GM21381 (cell line): ENCODE measurements around the gene GATD1.
A peak's percentile ranks its signal among the peaks of the same experiment; 100 is the strongest.

Source experiments
- ATAC-seq: cut with Tn5 transposase; IDR thresholded peaks from one replicate; pipeline ENCODE4 v1.9.1; 2021; ENCODE audit warnings: mild to moderate bottlenecking, moderate library complexity; ENCODE audit not compliant: unreplicated experiment

The GATD1 gene

DNA sequence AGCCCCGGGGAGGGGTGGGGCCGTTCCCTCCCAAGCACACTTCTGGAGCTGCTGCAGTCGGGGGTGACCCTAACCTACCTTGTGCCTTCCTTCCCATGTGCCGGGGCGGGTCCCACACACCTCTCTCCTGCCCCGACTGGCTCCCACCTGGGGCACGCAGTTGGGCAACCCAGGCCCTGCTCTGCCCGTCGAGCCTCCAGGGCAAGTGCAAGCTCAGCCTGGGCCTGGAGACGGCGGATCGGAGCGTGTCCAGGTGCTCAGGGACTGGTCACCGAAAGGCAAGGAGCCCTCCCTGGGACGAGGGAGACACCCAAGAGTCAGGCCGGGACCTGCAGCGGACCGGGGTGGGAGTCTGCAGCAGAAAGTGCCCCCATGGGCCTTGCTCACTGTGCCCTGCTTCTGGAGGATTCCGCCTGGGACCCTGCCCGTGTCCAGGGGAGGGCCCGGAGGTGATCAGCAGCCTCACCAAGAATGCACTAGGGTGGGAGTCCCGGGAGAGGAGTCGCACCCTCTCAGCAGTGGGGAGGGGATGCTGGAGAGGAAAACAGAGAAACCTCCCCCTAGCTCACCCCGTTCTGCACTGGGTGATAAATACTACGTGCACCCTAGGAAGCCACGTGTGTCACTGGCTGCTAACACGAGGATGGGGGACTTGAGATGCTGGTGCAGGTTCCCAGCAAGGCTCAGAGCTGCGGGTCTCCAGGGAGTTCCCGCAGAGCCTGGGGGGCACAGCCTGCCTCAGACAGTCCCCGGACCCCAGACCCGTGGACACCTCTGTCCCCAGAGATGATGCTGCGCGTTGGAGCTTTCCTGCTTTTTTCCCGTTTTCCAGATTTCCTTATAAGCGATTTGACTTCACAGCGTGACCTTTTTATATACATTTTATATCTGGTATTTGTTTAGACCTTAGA lies 5.2 kb upstream of the GATD1 start:
- ATAC-seq = no peak

DNA sequence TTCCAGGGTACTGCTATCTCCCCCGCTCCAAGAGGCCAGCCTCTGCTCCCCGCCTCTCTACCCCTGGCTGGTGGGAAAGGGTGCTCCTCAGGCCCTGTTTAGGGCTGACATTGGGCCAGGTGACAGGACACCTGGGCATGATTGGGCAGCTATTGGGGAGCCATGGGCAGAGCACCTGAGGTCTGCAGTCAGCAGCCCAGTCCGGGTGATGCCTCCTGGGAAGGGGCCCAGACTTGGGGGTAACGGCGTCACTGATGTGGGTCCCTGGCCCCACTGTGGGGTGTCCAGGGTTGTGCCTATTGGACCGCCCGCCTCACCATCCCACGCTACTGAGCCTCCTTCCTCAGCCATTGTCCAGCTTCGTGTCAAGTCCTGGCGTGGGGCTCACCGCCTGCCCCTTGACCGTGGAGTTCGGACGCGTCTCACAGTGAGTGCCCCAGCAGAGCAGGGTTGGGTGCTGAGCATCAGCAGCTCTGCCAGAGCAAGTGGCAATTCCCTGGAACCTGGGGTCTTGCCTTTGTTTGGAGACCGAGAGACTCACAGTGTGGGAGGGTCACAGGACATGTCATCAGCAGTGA lies 2.8 kb upstream of the GATD1 start:
- no peak for ATAC-seq

DNA sequence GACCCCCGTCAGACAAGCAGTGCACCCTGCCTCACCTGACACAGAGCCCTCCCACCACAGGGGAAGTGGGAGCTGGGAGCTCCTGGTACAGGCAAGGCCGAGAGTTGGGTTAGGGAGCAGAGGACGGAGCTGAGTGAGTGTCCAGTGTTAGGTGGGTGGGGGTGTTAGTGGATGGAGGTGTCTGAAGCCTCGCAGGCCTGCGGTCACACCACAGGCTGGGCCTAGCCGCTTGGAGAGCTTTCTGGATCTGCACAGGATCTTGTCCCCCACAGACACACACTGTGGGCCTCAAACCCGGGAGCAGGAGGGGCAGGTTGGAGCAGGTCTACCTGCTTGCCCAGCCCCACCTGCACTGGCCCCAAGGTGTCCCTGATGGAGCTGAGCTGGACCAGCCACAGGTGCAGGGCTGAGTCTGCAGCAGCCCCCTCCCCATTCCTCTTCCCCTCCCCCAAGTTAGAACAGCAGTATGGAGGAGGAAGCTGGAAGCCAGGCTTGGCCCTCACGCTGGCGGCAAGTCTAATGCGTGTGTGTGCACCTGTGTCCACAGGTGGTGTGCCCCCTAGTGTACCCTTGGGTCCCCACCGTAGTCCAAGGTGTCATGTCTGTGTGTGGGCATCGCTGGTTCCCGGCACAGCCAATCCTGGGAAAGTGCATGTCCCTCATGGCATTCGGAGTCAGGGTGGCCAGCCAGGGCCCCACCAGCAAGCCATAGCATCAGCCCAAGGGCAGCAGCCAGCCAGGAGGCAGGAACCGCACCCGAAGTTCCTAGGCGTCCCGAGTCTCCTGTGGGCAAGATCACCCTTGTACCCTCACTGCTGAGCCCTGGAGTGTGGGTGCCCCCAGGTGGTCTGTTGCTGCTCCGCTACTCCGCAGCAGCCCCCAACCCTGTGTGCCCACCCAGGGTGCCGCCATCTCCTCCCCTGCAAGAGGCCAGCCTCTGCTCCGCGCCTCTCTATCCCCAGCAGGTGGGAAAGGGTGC lies 2.0 kb upstream of the GATD1 start:
- no peak for ATAC-seq

DNA sequence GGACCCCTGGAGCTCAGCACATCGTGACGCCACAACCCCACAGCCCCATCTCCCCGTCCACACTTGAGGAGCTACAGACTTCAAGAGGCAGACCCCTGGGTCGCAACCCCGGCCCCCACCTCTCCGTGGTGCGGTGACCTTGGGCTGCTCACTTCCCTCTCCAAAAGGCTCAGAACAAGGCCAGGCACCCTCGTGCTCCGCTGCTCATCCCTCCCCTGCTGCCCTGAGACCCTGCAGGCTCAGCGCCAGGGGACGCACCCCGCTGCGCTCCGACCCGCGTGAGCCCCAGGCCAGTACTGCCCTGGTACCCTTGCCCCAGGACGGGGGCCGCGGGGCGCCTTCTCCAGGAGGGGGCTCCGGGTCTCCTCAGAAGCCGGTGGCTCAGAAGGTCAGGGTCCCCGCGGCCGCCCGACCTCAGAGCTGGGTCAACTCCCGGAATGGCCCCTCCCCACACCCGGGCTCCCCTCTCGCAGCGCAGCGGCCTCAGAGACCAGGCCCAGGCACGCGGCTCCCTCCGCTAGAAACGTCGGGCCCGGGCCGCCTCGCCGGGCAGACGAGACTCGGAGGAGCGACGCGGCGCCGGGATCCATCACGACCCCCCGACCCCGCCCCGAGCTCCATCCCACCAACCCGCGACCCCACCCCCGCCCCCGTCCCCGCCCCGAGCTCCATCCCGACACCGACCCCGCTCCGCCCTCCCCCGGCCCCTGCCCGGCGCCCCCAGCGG lies 563 bp downstream of the GATD1 start:
- peak; percentile 27 for ATAC-seq

DNA sequence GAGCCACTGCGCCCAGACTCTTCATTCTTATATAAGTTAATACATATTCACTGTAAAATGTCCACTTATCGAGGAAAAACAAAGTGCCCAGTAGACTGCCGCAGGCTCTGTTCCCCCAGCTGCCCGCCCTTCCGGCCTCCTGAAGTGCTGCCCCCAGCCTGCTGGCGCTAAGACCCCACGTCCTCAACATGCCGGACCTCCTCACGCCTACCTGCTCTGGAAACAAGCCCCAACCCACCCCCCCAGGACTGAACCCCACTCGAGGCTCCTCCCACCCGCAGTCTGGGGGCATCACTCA lies 1.1 kb downstream of the GATD1 start:
- ATAC-seq = no peak

DNA sequence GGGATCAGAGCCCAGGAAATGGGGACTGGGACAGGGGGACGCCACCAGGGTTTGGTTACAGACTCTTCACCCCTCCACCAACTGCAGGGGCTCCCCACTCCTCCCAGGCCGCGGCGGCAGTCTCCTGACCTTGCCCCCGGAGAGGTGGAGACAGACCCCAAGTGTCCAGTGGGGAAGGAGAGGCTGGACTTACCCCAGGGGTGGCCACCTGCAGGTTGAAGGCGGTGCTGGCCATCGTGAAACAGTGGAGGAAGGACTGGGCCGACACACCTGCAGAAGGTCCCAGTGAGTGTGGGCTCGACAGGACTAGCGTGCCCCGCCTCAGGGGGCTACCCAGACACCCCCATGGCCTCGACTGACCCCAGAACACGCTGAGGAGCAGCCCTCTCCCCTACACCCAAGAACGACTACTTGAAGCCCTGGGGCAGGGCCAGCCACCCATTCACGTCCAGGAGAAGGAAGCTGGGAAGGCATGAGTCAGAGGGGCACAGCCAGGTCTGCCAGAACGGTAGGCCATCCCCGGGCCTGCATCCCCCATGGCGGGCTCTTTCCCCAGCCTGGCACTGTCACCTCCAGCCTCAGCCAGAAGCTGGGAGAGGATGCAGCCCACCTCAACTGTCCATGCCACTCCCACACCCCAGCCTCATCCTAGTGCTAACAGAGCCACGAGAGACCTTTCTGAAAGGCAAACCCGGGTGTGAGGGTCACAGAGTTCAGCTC lies 2.3 kb downstream of the GATD1 start:
- no peak for ATAC-seq

DNA sequence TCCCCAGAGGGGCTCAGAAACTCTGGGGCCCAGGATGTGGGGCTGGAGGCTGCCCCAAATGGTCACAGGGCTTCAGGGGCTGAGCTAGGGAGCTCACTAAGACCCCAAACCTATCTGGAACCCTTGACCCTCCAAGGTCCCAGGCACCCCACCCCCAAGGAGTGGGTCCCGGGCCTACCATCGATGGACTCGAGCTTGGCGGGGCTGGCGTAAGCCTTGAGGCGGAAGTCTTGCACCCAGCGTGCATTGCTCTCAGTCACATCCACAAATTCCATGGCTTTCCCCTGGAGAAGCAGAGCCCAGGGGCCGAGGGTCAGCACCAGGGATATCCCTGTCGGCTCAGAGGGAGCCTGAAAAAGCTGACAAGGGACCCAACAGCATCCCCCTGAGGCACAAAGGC lies 3.5 kb downstream of the GATD1 start:
- ATAC-seq = no peak

DNA sequence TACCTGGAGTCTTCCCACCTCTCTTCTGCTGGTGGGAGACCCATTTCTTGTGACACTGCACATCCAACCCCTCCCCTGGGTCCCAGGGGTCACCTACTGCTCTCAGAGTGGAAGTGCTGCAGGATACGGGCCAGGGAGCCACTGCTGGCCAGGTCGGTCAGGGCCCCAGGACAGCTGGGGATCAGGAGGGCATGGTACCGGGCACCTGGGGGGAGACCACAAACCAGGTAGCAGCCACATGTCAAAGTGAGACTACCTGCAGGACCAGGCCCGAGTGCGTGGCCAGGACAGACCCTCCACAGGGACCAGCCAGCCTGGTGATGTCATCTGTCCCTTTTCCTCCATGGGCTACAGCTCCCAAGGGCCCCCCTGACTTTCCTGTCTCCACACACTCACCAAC lies 3.9 kb downstream of the GATD1 start:
- no peak for ATAC-seq

DNA sequence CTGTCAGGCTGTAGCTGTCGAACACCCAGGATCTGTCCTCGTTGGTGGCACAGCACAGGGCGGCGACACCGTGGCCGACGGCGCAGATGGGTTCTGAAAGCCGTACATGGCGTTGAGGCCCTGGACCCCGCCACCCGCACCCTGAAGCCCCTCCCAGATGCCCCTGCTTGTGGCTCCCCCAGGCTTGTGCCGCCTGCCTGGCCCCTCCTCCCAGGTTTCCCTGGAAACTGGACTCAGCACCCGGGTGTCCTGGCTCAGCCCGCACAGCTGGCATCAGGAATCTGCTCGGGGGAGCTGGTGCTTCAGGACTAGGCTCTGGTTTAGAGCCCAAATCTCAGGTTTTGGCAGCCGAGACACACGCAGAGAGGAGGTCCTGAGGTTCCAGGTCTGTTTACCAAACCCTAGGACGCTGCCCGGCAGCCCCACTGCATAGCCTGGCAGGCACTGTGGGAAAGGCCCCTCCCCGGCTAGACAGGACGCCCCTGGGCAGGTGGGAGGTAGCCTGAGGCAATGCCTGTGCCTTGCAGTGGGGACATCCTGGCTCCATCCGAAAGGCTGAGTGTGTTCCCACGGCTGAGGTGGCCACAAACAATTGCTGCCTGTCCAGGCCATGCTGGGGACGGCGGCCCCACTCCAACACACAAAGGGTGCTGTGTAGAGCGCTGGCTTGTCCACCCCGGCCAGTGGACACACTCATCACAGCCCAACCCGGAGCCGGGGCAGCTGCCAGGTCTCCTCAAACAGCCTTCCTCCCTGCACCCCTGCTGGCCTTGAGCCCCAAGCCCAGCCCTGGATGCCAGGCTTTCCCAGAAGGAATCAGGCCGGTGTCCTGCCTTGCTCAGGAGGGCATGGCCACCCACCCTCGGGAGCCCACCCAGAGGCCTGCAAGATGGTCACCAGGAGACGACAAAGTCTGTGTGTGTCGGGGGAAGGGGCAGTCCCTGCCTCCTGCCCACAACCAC lies 4.6 kb downstream of the GATD1 start:
- ATAC-seq = no peak

DNA sequence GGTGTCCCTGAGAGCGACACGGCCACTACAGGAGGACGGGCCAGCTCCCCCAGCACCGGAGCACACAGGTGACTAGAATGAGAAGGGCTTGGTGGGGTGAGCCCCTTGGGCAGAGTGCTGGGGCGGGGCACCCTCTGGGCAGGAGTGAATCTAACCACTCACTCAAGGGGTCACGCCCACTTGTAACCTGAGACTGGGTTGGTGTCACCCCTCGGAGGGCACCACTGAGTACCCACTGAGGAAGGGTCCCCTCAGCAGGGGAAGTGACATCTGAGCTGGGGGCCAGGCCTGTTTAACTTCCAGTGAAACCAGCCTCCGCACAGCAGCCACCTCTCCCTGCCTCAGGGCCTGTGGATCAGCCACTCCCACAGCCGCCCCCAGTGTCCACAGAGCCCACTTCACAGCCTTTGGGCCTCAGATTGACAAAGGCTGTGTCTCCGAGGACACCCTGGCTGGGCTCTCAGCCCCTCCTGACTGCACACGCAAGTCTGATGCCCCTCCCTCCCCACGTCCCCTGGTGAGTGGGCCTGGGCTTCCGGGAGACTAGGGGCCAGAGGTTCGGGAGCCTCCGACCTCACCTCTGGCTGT lies 5.6 kb downstream of the GATD1 start:
- no peak for ATAC-seq

DNA sequence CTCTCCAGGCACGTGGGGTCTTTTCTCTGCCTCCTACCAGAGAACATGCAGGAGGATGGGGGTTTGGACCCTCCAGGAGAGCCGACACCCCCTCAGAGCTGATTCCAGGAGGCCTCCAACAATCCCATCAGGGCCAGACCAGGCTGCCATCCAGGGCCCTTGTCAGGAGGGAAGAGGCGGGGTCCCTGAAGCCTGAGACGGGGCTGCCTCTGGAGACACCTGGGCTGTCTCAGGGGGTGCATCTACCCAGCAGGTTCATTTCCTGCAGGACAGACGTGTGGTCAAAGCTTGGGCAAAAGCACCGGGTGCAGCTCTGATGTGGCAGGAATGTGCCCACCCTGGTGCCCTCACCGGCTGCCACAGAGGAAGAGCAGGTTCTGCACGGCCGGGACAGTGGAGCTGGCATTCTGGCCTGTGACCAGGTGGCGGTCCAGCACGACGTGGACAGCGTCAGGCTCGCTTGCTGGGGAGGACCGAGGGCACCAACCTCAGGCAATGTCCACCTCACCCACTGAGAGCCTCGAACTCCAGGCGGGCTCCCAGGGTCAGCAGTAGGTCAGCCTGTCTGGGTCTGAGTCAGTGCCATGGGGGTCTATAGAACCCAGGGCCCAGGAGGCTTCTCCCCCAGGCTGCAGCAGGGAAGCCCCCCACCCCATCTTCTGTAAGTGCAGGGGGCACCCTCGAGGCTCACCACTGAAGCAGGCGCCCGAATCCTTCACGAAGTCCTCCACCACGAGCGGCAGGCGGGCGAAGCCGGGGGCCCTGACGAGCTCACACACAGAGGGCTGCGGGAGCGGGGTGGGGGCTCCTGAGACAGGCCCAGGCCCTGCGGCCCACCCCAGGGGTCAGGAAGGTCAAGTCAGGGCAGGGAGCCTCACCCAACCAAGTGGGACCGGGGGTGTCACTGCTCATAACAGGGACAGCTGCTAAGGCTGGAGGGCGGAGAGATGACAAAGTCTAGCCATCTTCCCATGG lies 6.4 kb downstream of the GATD1 start:
- ATAC-seq = no peak

DNA sequence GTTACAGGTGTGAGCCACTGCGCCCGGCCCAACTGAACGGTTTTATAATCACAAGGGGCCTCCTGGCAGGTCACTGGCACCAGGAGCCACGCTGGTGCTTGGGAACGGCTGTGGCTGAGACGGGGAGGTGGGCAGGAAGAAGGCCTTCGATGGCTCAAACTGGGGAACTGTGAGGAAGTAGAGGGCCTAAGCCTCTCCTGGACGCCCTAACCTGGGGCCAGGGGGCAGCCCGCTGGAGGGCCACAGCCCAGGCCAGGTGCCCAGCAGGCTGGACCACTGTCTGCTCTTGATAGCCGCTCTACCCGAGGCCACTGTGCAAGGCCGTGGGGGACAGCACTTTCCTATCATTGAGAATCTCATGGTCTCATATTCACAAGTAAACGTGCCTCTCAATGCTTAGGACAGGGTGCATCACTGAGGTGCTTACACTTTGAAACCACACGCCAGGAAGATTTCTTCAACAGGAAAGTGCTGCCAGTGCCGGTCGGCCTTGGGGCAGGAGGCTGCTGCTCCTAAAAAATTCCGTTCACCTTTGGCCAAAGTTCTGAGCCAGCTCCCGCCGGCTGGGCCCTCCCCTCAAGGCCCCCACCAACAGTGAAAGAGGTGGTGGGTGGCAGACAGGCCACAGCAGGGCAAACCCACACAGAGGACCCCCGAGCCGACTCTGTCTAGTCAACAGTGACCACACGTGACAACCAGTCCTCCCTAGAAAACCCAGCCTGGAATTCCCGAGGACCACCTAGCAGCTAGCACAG lies 7.2 kb downstream of the GATD1 start:
- no peak for ATAC-seq

DNA sequence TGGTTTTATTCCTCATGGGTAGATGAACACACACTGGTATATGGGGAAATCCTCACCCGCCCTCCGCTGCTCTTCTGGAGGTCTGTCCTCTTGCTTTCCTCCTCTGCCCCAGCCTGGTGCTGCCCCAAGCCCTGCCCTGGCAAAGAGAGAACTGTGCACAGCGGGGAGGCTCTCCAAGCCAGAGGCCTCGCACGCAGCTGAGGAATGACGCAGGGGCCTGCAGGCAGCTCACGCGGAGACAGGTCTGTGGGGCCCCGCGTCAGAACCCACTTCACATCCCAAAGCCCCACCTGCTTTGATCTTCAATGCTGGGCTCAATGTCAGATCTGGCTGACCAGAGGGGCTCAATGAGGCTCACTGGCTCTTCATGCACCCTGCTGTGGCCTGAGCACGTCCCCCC lies 10.0 kb downstream of the GATD1 start:
- ATAC-seq = no peak

DNA sequence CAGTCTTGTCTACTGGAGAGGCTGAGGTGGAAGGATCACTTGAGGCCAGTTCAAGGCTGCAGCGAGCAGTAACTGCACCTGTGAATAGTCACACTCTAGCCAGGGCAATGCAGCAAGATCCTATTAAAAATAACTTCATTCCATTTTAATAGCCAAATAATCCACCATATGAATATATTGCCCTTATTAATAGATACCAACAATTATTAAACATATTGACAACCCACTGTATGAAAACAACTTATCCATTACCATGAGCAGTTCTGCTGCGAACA lies 10.4 kb downstream of the GATD1 start:
- no peak for ATAC-seq

DNA sequence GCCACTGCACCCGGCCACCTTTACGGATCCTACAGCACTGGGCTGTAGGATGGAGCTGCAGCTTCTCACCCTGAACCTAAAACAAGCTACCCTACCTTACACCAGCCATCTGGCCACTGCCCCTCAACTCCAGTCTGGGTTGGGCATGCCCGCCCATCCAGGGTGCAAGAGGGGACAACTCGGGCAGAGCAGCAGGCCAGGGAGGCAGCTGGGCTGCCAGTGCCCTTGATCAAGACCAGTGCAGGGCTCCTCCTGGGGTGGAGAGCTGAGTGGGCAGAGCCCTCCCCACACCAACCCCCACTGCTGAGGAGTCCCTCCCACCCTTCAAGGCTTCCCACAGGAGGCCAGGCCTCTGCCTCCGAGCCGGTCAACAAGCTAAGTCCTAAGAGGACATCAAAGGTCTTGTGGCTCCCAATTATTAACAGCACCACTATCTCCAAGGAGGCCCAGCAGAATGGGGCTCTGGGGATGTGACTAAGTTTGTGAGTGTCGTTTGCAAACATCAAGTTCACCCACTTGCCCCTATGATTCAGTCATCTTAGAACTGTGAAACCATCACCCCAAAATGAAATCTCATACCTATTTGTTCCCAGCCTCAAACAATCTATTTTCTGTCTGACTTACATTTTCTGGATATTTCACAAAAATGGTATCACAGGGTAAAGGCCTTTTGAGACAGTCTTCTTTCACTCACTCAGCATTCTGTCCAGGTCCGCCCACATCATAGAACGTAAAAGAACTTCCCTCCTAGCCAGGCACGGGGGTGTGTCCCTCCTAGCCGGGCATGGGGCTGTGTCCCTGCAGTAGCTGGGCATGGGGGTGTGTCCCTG lies 11.0 kb downstream of the GATD1 start:
- ATAC-seq = no peak

DNA sequence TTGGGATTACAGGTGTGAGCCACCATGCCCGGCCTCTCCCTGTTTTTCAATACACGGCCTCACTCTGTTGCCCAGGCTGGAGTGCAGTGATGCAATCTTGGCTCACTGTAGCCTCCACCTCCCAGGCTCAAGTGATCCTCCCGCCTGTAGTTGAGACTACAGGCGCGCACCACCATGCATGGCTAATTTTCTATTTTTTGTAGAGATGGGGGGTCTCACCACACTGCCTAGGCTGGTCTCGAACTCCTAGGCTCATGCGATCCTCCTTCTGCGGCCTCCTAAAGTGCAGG lies 11.5 kb downstream of the GATD1 start:
- ATAC-seq = no peak
